Vagina (tissue), 2 donors: ENCODE measurements around the gene SEBOX. TPM values are rescaled to one million over a fixed set of nuclear protein-coding genes. Genes with fewer than 3 reads are reported as not detected.

ENCODE experiments used
- DNase-seq, 2 donors: peaks; one replicate each; pipeline ENCODE4 v3.0.0-alpha.2; 2017; ENCODE audit errors: extremely low spot score in 2 of 2
- H3K27ac ChIP-seq: fragments of 200-600 bp; sonication (generic); one replicate; pipeline ENCODE4 v1.5.1; 2019
- H3K27me3 ChIP-seq: fragments of 200-600 bp; sonication (generic); one replicate; pipeline ENCODE4 v1.5.1; 2019
- H3K36me3 ChIP-seq, 2 donors: fragments of 200-600 bp; sonication (generic); one replicate each; pipeline ENCODE4 v1.5.1; 2017 to 2019
- H3K4me1 ChIP-seq: fragments of 200-600 bp; sonication (generic); one replicate; pipeline ENCODE4 v1.5.1; 2019
- H3K4me3 ChIP-seq, 2 donors: fragments of 200-600 bp; sonication (generic); 1 replicate in 1 of 2; 2 replicates in 1 of 2; pipeline ENCODE4 v1.5.1; 2016 to 2019
- H3K9me3 ChIP-seq: fragments of 200-600 bp; sonication (generic); one replicate; pipeline ENCODE4 v1.5.1; 2019
- CTCF ChIP-seq, 3 experiments: fragments of 450-650 bp in 2 of 3; fragments of 200-600 bp in 1 of 3; sonication (generic) in 1 of 3; IDR thresholded peaks; one replicate each; pipeline ENCODE4 v1.5.1; 2017 to 2019; ENCODE audit warnings: antibody characterized with exemption in 3 of 3, mild to moderate bottlenecking in 2 of 3, moderate library complexity in 2 of 3
- POLR2A ChIP-seq, 2 donors: fragments of 450-650 bp; IDR thresholded peaks; one replicate each; pipeline ENCODE4 v1.6.1; 2017; ENCODE audit warnings: antibody characterized with exemption in 2 of 2, mild to moderate bottlenecking in 2 of 2, moderate library complexity in 2 of 2
- POLR2AphosphoS5 ChIP-seq, 2 donors: sonication (generic); formaldehyde crosslinking; IDR thresholded peaks; one replicate each; pipeline ENCODE4 v1.9.0; 2017; ENCODE audit warnings: antibody characterized with exemption in 2 of 2, mild to moderate bottlenecking in 2 of 2, low read depth in 1 of 2; ENCODE audit not compliant: insufficient read depth in 1 of 2
- intact Hi-C: fragments of 100-400 bp; cut with DNase I; formaldehyde crosslinking; loops from one replicate; pipeline ENCODE4 v1.15.1; 2023
- microRNA-seq: library from miRNA; unstranded; fragments of <30 nt; microRNA quantifications from one replicate; pipeline ENCODE4, GENCODE V29; 2017; ENCODE audit warnings: borderline number of aligned reads, borderline replicate concordance
- total RNA-seq: library from RNA; depleted of rRNA; stranded (reverse); fragments of >200 nt; gene quantifications from one replicate; pipeline ENCODE4 v1.2.3, GENCODE V29; 2016

SEBOX gene
- total RNA-seq, 1 donor from 2014 or later = not detected

- Histone ChIP-seq H3K27me3 (no peaks in the 10 kb centered on the region), H3K9me3 (no peaks in the 10 kb centered on the region), H3K36me3 (no peaks in the 10 kb centered on the region), H3K27ac (no peak overlapping the region), H3K4me1 (peaks cover 19% of the 10 kb centered on the region), H3K4me3 (peak overlapping the region; percentile 63 to 71)
- intact Hi-C loops = no loop called here
- no peak for DNase-seq
- TF ChIP-seq POLR2A (IDR thresholded peaks at IDR 0.05) (no peak), POLR2AphosphoS5 (IDR thresholded peaks at IDR 0.05; ENCODE audit: insufficient read depth in 1 of 2, low read depth in 1 of 2) (no peak), CTCF (IDR thresholded peaks at IDR 0.05) (no peak)
Observed at GRCh38 chr17:28317966-28318758, 46.8 kb downstream of the SEBOX start.

- TF ChIP-seq POLR2AphosphoS5 (IDR thresholded peaks at IDR 0.05; ENCODE audit: insufficient read depth in 1 of 2, low read depth in 1 of 2) = no peak
- no peak for TF ChIP-seq POLR2A (IDR thresholded peaks at IDR 0.05)
- no peak for TF ChIP-seq CTCF (IDR thresholded peaks at IDR 0.05)
- Histone ChIP-seq H3K27me3 (no peaks in the 10 kb centered on the region), H3K4me1 (peaks cover 19% of the 10 kb centered on the region), H3K4me3 (no peak overlapping the region), H3K9me3 (no peaks in the 10 kb centered on the region), H3K27ac (no peak overlapping the region), H3K36me3 (no peaks in the 10 kb centered on the region)
- no peak for DNase-seq
- intact Hi-C loops = no loop called here
Observed at GRCh38 chr17:28317099-28317965, 47.7 kb downstream of the SEBOX start.

GRCh38 chr17:28315846-28316705 is 48.9 kb downstream of the SEBOX start:
- Histone ChIP-seq H3K27ac (no peak overlapping the region), H3K36me3 (no peaks in the 10 kb centered on the region), H3K9me3 (no peaks in the 10 kb centered on the region), H3K4me3 (no peak overlapping the region), H3K27me3 (no peaks in the 10 kb centered on the region), H3K4me1 (peaks cover 19% of the 10 kb centered on the region)
- DNase-seq = no peak
- intact Hi-C loops = no loop called here
- TF ChIP-seq POLR2AphosphoS5 (IDR thresholded peaks at IDR 0.05; ENCODE audit: insufficient read depth in 1 of 2, low read depth in 1 of 2) (no peak), CTCF (IDR thresholded peaks at IDR 0.05) (no peak), POLR2A (IDR thresholded peaks at IDR 0.05) (no peak)

GRCh38 chr17:28313841-28314240 is 51.2 kb downstream of the SEBOX start:
- DNase-seq = no peak
- Histone ChIP-seq H3K4me3 (no peak overlapping the region), H3K27ac (no peak overlapping the region), H3K27me3 (no peaks in the 10 kb centered on the region), H3K36me3 (no peaks in the 10 kb centered on the region), H3K4me1 (peaks cover 8% of the 10 kb centered on the region), H3K9me3 (no peaks in the 10 kb centered on the region)
- intact Hi-C loops = no loop called here
- no peak for TF ChIP-seq POLR2AphosphoS5 (IDR thresholded peaks at IDR 0.05; ENCODE audit: insufficient read depth in 1 of 2, low read depth in 1 of 2)
- TF ChIP-seq POLR2A (IDR thresholded peaks at IDR 0.05) = no peak
- TF ChIP-seq CTCF (IDR thresholded peaks at IDR 0.05) = no peak

Small RNAs within 50 kb of the gene (microRNA-seq; reads per million reads assigned to microRNA genes)
- not detected for gene MIR4723

Other genes with a start within 250 kb of the SEBOX start
- gene TMEM97, start 46.0 kb downstream of the SEBOX start, total RNA-seq = 2.5 TPM
- gene IFT20, start 29.7 kb downstream of the SEBOX start, total RNA-seq = 42.5 TPM
- 27.3 TPM for gene TNFAIP1, start 29.4 kb downstream of the SEBOX start, total RNA-seq
- 45.9 TPM for gene POLDIP2, start 7.7 kb downstream of the SEBOX start, total RNA-seq
- gene VTN, start 5.1 kb upstream of the SEBOX start, total RNA-seq = 2.7 TPM
- gene SARM1, start 6.5 kb upstream of the SEBOX start, total RNA-seq = 10.1 TPM
- 13.8 TPM for gene SLC46A1, start 41.0 kb upstream of the SEBOX start, total RNA-seq
- gene SLC13A2, start 108.4 kb upstream of the SEBOX start, total RNA-seq = not detected
- 3.4 TPM for gene FOXN1, start 141.1 kb upstream of the SEBOX start, total RNA-seq
- gene UNC119, start 187.4 kb upstream of the SEBOX start, total RNA-seq = 38.1 TPM
- gene PIGS, start 206.3 kb upstream of the SEBOX start, total RNA-seq = 22.8 TPM
- gene ALDOC, start 211.7 kb upstream of the SEBOX start, total RNA-seq = 20.1 TPM
- gene SPAG5, start 233.8 kb upstream of the SEBOX start, total RNA-seq = 8.3 TPM
- 21.6 TPM for gene RSKR, start 249.0 kb upstream of the SEBOX start, total RNA-seq